ENCODE data around the gene RCAN1.

RCAN1 gene

GRCh38 chr21:34509151-34509550 is 105.8 kb downstream of the RCAN1 start:
- CTCF ChIA-PET, result interaction anchor here (1.0 to 26.3 kb wide), 13 partner anchors 9 to 120 kb away, joined by 3 to 351 read pairs (median 10); no protein-coding TSS in a partner anchor
- DNase-seq (ENCODE audit: low read depth, low spot score), result no peak
- POLR2A ChIA-PET, result no interaction called here
- TF ChIP-seq, protein P1, sequence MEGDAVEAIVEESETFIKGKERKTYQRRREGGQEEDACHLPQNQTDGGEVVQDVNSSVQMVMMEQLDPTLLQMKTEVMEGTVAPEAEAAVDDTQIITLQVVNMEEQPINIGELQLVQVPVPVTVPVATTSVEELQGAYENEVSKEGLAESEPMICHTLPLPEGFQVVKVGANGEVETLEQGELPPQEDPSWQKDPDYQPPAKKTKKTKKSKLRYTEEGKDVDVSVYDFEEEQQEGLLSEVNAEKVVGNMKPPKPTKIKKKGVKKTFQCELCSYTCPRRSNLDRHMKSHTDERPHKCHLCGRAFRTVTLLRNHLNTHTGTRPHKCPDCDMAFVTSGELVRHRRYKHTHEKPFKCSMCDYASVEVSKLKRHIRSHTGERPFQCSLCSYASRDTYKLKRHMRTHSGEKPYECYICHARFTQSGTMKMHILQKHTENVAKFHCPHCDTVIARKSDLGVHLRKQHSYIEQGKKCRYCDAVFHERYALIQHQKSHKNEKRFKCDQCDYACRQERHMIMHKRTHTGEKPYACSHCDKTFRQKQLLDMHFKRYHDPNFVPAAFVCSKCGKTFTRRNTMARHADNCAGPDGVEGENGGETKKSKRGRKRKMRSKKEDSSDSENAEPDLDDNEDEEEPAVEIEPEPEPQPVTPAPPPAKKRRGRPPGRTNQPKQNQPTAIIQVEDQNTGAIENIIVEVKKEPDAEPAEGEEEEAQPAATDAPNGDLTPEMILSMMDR (IDR thresholded peaks at IDR 0.05; ENCODE audit: insufficient read depth, low read length, missing control alignments), result no peak
- H3K4me3 ChIP-seq (ENCODE audit: low read depth, low read length), result no peak overlapping the region

DNA sequence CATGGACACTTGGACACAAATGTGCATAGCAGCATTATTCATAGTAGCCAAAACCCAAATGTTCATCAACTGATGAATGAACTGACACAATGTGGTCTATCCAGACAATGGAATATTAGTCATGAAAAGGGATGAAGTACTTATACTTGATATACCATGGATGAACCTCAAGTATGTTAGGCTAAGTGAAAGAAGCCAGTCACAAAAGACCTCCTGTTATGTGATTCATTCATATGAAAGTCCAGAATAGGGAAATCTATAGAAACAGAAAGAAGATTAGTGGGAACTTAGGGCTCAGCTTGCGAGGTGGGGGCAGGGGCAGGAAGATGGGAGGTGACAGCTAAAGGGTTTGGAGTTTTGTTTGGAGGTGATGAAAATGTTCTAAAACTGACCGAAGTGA is 110.3 kb downstream of the RCAN1 start:
- POLR2A ChIA-PET, result no interaction called here
- CTCF ChIA-PET, result interaction anchor here (8.0 to 26.3 kb wide), 2 partner anchors 73 to 98 kb away, joined by 336 to 351 read pairs; no protein-coding TSS in a partner anchor
- TF ChIP-seq, protein P1 (IDR thresholded peaks at IDR 0.05; ENCODE audit: insufficient read depth, low read length, missing control alignments), result no peak
- no peak for DNase-seq (ENCODE audit: low read depth, low spot score)
- H3K4me3 ChIP-seq (ENCODE audit: low read depth, low read length), result no peak overlapping the region

DNA sequence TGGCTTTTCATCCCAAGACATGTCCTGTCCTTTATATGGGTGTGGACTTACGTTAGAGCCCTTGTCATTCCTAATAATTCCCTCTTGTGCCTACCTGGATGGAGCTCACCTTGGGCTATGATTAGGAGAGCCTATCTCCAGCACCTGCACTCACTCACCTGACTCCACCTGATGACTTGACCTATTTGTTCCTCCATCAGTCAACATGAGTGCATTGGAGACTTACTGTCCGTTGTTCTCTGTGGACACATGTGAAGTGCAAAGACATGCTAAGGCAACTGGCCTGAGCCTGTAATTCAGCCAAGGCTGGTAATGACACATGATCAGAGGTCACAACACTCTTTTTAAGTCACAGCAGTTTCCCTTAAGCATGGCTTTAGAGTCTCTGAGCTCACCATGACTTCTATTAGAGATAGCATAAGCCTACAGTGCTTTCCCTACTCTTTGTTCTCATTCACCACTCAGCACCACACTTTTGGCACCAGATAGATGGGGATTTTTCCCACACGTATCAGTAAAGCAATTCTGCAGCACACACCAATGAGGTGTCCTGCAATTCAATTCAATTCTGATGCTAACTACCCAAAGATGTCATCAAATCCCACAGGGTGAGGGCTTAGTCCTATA is 112.3 kb downstream of the RCAN1 start:
- CTCF ChIA-PET, result interaction anchor here (0.8 to 26.3 kb wide), 7 partner anchors 8 to 127 kb away, joined by 3 to 351 read pairs (median 4); no protein-coding TSS in a partner anchor
- POLR2A ChIA-PET, result no interaction called here
- TF ChIP-seq, protein P1 (IDR thresholded peaks at IDR 0.05; ENCODE audit: insufficient read depth, low read length, missing control alignments), result no peak
- DNase-seq (ENCODE audit: low read depth, low spot score), result no peak
- H3K4me3 ChIP-seq (ENCODE audit: low read depth, low read length), result no peak overlapping the region

- DNase-seq (ENCODE audit: low read depth, low spot score), result no peak
- POLR2A ChIA-PET, result no interaction called here
- CTCF ChIA-PET, result interaction anchor here (1.0 to 26.3 kb wide), 5 partner anchors 9 to 108 kb away, joined by 3 to 351 read pairs (median 4); no protein-coding TSS in a partner anchor
- no peak overlapping the region for H3K4me3 ChIP-seq (ENCODE audit: low read depth, low read length)
- TF ChIP-seq, protein P1 (IDR thresholded peaks at IDR 0.05; ENCODE audit: insufficient read depth, low read length, missing control alignments), result no peak
Measured at GRCh38 chr21:34501716-34502115, 113.2 kb downstream of the RCAN1 start.

DNA sequence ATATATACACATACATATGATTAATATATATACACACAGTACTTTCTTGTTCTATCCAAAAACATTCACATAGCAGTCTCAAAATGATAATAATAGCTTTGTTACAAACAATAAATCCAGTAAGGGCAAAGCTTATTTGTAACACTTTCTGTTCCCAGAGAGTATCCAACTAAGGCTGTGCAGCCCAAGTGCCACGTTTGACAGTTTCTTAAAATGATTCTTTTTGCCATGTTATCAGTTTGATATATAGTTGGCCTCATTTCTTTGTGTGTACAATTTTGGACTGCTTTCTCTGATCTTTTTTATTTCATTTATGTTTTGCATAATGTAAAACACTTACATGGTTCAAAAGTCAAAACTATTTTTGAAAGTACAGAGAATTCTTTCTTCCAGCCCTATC is 114.7 kb downstream of the RCAN1 start:
- H3K4me3 ChIP-seq (ENCODE audit: low read depth, low read length), result no peak overlapping the region
- DNase-seq (ENCODE audit: low read depth, low spot score), result no peak
- ChIA-PET CTCF (interaction anchor here (3.1 to 5.9 kb wide), 4 partner anchors 7 to 103 kb away, joined by 11 to 33 read pairs (median 26); no protein-coding TSS in a partner anchor), POLR2A (no interaction called here)
- TF ChIP-seq, protein P1 (IDR thresholded peaks at IDR 0.05; ENCODE audit: insufficient read depth, low read length, missing control alignments), result no peak

- TF ChIP-seq, protein P1 (IDR thresholded peaks at IDR 0.05; ENCODE audit: insufficient read depth, low read length, missing control alignments), result no peak
- ChIA-PET CTCF (interaction anchor here (1.1 to 5.9 kb wide), 5 partner anchors 8 to 132 kb away, joined by 7 to 33 read pairs (median 26); no protein-coding TSS in a partner anchor), POLR2A (no interaction called here)
- H3K4me3 ChIP-seq (ENCODE audit: low read depth, low read length), result no peak overlapping the region
- no peak for DNase-seq (ENCODE audit: low read depth, low spot score)
Measured at GRCh38 chr21:34499116-34499515, 115.8 kb downstream of the RCAN1 start.

Measured in AG04449 (cell line).